Subcutaneous adipose tissue (tissue), 4 donors: ENCODE data around the gene DEGS2. TPM values are rescaled to one million over a fixed set of nuclear protein-coding genes. Genes with fewer than 3 reads are reported as not detected.

Source experiments
- CTCF ChIP-seq: fragments of 450-650 bp; IDR thresholded peaks from one replicate; pipeline ENCODE4 v1.5.1; 2016; ENCODE audit warnings: low read depth, mild to moderate bottlenecking, control low read depth, antibody characterized with exemption, moderate library complexity
- total RNA-seq, 4 donors: library from RNA; depleted of rRNA; stranded (reverse); fragments of >200 nt; gene quantifications; one replicate each; pipeline ENCODE4 v1.1.0, GENCODE V29; 2016

DEGS2 gene
- total RNA-seq, 4 donors from 2014 or later: 0.22 to 0.94 (median 0.34) TPM; not detected in 1

DNA sequence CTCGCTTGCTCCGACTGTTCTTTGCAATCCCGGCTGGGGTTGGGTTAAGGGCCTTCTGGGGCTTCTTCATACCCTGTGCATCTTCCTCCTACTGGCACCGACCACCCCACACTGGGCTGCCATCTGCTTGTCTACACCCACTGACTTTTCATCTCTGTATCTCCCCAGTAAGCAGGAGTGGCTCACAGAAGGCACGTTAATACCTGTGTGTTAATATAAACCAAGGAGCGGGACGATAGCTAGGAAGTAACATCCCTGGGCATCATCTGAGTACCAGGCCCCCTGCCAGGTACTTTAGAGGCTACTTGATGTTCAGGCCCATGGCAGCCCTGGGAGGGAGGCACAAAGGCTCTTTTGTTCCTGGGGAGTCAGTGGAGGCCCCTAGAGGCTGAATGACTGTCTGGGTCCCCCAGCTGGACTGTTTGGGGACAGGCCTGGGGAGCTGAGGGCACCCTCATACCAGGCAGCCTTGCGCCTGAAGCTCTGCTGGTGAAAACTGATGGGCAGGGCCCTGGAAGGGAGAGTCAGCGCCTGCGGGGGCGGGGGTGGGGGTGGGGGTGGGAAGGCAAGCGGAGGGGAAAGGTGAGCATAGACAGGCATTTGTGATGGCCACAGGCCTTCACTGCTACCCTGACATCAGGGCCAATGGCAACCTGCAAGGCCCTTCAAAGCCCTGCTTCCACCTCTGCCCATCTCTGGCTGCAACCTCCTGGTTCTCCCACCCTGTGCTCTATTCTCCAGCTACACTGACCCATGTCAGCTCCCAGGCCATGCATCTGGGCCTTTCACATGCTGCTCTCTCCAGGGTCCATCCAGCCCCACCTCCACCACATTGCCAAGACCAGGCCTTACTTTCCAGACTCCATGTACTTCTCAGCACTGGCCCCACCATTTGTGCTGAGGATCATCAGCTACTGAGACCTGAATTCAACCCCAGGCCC, 34.2 kb upstream of the DEGS2 start:
- no peak for TF ChIP-seq CTCF

DNA sequence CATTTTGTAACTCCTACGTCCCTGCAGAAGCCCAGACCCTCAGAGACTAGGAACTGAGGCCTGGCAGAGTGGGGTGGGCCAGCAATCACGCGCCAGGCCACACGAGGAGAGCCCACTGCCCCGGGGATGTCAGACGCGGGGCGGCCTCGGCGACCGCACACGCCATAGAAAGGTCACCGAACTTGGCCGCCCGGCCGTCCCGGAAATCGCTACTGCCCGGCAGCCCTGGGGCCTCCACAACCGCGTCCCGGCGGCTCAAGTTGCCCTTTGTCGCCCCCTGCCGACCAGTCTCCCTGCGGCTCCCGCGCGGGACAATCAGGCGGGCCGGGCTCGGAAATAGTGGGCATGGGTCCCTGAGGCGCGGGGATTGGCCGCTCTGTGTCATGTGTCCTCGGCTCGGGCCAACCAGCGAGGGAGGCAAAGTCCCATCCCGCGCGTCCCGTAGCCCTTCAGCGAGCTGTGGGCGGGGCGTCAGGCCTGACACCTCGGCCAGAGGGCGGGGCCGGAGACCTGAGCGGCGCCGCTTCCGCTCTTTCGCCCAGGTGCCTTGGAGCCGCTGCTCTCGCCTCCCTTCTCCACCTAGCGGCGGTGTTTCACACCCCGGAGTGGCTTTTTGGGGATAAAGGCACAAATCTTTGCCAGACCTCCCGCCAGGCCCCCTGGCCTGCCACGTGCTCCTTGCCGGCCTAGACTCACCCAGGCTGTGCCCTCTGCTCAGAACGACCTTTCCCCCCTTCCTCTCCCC, 33.4 kb upstream of the DEGS2 start:
- no peak for TF ChIP-seq CTCF

- TF ChIP-seq CTCF: no peak
These were observed 32.8 kb upstream of the DEGS2 start for GRCh38 chr14:100192250-100192671.

- TF ChIP-seq CTCF: no peak
These were observed 32.3 kb upstream of the DEGS2 start for GRCh38 chr14:100191584-100192249.

GRCh38 chr14:100190126-100190525, 30.7 kb upstream of the DEGS2 start:
- TF ChIP-seq CTCF: no peak

- no peak for TF ChIP-seq CTCF
These were observed 29.1 kb upstream of the DEGS2 start for GRCh38 chr14:100188392-100189030.
